ENCODE results near the gene RNF44.
"Not testable (repeated sequence)": the region's sequence is repeated elsewhere in the genome, so short reads cannot be mapped to it uniquely, and the experiment has no call there.

Gene RNF44

DNA sequence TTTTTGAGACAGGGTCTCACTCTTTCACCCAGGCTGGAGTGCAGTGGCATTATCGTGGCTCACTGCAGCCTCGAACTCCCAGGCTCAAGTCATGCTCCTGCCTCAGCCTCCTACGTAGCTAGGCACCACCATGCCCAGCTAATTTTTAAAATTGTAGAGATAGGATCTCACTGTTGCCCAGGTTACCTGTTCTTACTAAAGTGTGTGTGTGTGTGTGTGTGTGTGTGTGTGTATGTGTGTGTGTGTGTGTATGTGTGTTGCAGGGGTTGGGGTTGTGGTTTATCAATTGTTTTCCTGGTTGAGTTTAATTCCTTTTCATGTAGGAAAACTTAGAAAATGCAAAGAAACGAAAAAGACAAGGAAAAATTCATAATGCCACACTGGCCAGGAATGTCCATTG is 21.8 kb downstream of the RNF44 start:
- no peak for FAIRE-seq

DNA sequence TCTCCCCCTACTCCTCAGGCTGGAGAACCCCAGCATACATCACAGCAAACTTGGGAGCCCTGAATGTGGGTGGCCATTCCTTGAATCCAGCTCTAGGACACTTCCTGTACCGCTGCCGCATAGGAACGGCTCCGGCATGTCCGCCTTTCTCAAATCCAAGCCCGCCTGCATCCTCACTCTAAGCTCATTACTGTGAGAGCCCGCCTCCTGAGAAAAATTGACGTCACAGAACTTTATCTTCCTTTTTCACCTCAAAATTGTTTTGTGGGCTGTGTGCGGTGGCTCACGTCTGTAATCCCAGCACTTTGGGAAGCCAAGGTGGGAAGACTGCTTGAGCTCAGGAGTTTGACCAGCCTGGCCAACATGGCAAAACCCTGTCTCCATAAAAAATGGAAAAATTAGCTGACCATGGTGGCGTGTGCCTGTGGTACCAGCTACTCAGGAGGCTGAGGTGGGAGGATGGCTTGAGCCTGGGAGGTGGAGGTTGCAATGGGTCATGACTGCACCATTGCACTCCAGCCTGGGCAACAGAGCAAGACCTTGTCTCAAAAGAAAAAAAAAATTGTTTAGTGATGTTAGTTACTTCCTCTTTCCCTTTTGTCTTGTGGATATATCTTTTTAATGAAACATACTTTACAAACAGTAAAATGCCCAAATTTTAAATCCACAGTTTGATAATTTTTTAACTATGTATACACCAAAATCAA is 22.8 kb downstream of the RNF44 start:
- no peak for FAIRE-seq

DNA sequence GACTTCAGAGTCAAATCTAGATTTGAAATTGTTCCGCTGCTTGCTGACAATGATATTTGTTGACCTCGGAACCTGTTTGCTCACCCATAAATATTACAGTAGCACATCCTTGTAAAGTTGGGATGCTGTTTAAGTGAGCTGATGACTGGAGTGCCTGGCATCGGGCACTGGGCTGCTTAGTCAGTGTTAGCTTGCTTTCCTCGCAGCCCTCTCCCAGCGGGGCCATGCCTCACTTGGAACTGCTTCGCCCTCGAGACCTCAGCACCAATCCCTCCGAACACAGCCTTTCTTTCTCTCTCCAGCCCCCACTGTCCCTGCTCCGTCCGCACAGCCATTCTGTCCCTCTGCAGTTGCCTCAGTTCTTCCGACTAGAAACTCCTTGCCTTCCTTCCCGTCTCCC is 23.4 kb downstream of the RNF44 start:
- FAIRE-seq, result no peak

DNA sequence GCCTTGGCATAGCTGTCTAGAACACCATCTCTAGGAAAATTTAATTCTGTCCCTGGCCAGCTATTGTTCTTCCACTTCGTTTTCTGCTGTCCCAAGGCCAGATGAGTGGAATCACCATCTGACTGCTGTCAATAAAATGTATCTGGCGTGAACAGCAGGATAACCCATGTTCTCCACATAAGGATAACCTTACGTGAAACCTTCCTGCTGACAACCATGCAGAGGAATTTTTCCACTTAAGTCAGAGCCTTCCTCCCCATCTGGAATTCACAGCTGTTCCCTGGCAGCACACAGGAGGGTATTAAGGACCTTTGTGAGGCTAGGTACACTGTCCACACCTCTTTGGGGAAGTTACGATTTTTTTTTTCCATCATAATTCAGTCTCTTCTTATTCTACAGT is 28.6 kb downstream of the RNF44 start:
- FAIRE-seq, result no peak

DNA sequence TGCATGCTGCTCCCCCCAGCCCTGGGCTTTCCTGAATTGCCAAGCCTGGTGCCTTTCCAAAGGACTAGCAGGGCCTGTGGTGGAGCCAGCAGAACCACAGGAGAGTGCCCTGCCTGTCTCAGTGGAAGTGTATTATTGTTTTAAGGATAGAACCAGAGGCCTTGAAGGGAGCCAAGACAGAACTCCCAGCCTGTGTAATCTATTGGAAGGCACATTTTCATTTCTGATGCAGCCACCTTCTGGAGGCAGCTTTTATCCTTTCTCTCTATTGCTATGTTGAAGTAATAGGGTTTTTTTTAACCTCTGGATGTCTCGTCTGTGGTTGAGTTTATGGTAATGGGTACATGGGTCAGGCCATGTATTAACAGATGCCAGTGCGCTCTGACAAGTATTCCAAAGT is 29.3 kb downstream of the RNF44 start:
- FAIRE-seq, result no peak

DNA sequence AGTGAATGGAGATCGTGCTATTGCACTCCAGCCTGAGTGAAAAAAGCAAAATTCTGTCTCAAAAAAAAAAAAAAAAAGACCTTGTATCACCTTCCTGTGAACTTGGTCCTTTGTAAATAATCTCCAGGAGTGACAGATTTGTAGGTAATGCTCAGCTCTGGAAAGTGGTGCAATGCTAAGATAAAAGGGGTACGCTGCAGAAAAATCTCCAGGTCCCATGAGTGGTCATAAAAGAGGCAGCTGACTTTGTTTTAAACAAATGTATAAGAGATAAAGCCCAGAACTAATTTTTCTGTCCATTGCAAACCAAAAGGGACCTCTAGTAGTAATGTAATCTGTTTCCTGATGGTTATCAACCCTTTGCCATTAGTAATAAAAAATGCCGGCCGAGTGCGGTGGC is 33.7 kb downstream of the RNF44 start:
- no peak for FAIRE-seq

DNA sequence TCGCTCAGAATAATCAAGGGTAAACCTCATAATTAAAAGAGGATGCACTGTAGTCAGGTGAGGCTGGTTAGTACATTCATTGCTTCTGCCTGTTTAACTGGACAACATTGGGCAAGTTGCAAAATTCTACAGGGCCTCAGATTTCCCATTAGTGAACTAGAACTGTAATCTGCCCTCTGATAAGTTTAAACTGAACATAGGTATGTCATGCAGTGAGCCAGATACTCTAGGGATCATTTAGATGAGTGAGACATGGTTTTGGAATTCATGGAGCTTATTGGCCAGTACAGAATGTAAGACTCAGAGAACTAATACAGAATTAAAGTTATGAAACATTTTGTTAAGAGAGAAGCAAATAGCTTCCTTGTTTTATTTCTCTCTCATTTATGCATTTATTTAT is 35.9 kb downstream of the RNF44 start:
- no peak for FAIRE-seq

DNA sequence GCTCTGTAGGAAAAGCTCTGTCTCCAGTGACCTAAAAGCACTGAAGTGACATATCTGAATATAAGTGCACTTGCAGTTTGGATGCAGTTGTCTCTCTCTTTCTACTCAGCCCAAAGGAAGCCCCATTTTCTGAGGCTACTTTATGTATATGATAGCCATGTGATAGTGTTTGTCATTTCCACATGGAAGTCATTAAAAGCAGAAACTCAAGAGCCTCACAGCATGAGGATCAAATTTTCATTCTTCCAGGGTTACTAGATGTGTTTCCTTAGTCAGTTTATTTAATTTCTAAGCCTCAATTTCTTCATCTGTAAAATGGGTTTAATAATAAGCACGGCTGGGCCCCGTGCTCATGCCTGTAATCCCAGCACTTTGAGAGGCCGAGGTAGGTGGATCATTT is 36.7 kb downstream of the RNF44 start:
- FAIRE-seq, result no peak

DNA sequence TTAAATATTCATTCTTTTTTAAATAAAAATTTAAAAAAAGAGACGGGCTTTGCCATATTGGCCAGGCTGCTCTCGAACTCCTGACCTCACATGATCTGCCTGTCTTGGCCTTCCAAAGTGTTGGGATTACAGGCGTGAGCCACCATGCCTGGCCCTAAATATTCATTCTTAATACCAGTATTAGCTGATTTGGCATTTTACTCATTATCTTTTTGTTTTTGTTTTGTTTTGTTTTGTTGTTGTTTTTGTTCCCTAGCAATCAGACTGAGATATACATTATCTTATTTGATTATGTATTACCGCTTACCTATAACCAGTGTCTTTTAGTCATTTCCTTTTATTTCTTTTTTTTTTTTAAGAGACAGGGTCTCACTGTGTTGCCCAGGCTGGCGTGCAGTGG is 37.9 kb downstream of the RNF44 start:
- FAIRE-seq, result no peak

DNA sequence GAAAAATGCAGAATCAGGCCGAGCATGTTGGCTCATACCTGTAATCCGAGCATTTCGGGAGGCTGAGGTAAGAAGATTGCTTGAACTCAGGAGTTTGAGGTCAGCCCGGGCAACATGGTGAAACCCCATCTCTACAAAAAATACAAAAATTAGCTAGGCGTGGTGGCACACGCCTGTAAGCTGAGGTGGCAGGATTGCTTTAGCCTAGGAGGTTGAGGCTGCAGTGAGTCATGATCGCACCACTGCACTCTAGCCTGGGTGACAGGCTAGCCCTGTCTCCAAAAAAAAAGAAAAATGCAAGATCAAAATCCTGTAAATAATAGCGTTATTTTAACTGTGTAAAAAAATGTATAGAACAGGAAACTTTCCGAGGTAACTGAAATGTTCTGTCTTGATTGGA is 39.4 kb downstream of the RNF44 start:
- no peak for FAIRE-seq

DNA sequence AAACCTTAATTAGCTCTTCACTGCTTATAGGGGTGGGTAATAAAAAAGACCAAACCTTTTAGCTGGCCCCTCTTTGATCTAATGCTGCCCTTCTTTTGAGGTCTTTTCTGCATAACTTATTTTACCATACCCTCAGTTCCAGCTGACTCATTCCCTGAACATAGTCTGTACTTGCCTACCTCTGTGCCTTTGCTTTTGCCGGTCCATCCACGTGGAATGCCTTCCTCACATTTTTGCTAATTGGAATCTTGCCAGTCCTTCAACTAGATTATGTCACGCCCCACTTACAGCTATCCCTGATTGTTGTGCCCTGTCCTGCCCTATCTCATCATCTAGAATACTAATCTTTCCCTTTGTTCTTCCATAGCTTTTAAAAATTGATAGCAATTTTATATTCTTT is 44.8 kb downstream of the RNF44 start:
- FAIRE-seq, result no peak

DNA sequence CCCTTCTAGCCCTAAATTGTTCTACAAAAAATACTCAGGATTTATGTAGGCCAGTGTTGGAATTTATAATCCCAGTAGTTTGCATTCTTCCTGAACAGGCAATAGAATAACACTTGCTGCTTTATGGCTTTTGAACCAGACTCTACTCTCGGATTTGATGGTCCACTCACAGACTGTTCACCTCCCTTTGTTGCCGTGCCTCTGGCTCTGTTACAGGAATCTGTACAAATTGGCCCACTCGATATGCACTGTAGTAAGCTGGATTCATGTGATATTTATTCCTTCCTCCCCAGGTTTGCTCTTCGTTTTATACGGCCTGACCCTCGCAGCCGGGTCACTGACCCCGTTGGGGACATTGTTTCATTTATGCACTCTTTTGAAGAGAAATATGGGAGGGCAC is 45.3 kb downstream of the RNF44 start:
- FAIRE-seq, result no peak

DNA sequence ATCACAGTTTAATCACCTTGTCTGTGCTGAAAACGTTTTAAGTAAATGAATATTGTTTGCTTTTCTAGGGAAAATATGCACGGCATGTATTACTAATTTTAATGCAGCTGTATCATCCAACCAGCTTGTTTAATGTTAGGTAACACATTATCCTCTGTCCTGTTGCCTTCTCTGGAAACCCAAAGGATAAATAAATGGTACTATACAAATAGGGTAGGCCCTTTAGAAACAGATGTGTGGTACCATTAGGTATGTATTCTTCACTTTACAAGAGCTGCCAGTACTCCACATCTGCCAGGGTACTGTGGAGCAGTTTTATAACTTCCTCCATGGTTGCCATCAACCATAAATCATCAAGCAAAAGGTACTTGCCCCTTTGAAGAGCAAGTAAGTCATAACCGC is 46.1 kb downstream of the RNF44 start:
- no peak for FAIRE-seq

DNA sequence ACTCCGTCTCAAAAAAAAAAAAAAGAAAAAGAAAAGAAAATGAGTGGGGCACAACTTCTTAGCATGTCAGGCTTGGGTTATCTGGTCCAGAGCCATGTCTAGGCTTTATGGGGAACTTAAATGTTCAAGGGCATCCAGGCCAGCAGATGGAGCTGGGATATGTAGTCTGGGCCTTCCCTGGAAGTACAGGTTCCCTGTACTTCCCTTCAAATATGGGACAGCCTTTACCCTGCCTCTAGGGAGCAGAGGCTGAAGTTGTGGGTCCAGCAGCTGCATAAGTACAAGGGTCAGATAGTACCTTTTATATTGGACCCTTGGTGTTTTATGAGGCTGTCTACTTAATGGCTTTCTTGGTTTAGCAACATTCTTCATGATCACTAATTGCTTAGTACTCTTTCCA is 46.9 kb downstream of the RNF44 start:
- no peak for FAIRE-seq

DNA sequence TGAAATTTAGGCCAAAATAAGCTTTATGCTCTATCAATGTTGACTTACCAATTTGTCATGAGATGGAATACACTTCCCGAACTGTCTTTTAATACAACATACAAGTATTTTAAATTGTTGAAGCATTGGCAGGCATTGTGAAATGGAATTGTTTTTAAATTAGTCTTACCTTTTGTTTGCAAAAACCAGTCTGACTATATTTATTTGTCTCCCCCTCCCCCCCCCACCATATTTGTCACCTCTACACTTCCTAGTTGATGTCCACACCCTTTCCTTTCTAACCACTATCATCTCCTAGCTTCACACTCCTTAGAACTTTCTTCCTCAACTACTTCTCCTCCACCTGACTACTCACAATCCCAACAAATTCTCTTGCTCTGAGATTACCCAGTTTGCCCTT is 48.1 kb downstream of the RNF44 start:
- no peak for FAIRE-seq

DNA sequence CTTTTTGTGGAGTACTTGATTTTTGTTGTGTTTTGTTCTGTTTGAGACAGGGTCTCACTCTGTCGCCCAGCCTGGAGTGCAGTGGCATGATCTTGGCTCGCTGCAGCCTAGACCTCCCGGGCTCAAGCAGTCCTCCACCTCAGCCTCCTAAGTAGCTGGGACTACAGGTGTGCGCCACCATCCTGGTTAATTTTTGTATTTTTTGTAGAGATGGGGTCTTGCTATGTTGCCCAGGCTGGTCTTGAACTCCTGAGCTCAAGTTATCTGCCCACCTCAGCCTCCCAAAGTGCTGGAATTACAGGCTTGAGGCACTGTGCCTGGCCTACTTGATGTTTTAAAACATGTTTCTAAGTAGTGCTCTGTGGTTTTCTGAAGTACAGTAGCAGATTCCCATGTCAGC is 50.0 kb downstream of the RNF44 start:
- not testable (repeated sequence) for FAIRE-seq

DNA sequence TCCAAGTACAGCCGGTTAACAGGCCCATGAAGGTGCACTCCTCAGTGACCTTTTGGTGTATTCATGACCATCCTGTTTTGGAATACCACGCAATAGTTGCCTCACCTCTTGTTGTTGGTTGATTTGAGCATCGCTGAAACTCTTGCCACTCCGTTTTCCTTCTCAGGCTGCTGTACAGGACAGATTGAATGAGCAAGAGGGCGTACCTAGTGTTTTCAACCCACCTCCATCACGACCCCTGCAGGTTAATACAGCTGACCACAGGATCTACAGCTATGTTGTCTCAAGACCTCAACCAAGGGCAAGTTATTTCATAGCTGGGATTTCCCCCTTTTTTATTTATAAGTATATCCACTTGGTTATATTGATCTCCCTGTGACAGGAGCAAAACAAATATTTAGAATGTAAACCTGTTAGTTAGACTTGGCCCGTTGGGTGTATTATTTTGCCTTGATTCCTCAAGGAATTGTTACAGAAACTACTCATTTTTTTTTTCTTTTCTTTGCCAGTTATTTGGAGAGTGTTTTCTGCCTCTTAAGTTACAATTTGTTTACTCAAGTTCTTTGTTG is 50.9 kb downstream of the RNF44 start:
- no peak for FAIRE-seq

DNA sequence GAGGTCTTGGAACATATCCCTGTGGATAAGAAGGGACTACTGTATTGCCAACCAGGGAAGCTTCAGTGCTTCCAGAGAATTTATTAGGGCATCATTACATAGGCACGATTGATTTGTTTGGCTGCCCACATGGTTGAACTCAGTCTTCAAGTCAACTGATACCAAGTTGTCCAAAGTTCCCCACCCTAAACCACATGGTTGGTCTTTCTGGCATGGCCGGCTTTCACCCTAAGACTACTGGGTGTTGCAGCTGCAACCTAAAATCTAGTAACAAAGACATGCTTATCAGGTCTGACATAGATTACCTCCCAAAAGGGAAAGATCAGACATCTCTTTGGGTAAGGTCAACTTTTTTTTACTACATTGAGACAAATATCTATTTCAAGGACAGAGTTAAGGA is 52.0 kb downstream of the RNF44 start:
- FAIRE-seq, result no peak

DNA sequence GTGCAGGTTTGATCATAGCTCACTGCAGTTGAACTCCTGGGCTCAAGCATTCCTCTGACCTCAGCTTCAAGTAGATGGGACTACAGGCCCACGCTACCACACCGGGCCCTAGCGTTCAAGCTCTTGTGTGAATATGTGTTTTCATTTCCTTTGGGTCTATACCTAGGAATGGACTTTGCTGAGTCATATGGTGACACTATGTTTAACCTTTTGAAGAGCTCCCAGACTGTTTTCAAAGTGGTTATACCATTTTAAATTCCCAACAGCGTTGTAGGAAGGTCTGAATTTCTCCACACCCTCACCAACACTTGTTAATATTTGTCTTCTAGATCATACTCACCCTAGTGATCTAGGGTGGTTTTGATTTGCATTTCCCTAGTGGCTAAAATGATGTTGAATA is 55.5 kb downstream of the RNF44 start:
- FAIRE-seq, result no peak

Data from G401.6 (cell line).